Measurements from ENCODE around the gene CRTAC1.

- TF ChIP-seq POLR2AphosphoS5 (IDR thresholded peaks at IDR 0.05; ENCODE audit: low read depth, low read length) = no peak
- TF ChIP-seq POLR2A (IDR thresholded peaks at IDR 0.05; ENCODE audit: low read depth, low read length) = no peak
- no peak for TF ChIP-seq TAF1 (IDR thresholded peaks at IDR 0.05; ENCODE audit: low read depth, low read length)
- no peak for TF ChIP-seq PAX5 (IDR thresholded peaks at IDR 0.05; ENCODE audit: insufficient read depth, low read length, severe bottlenecking)
- no peak for TF ChIP-seq SPI1 (IDR thresholded peaks at IDR 0.05; ENCODE audit: low read depth, low read length)
- TF ChIP-seq POU2F2 (IDR thresholded peaks at IDR 0.05; ENCODE audit: low read depth, low read length) = no peak
Observed at GRCh38 chr10:97867220-97867800, 163.1 kb downstream of the CRTAC1 start.

Measured in GM12891 (cell line).